K562 (cell line): Measurements from ENCODE around the gene CDKL5. TPM values are rescaled to one million over a fixed set of nuclear protein-coding genes. Genes with fewer than 3 reads are reported as not detected.
A peak's percentile ranks its signal among the peaks of the same experiment; 100 is the strongest.

Experiments
- ATAC-seq: fragments of 200-7000 bp; cut with Tn5 transposase; 3 replicates; pipeline ENCODE4 v1.9.1; 2020; ENCODE audit warnings: moderate library complexity
- BruUV-seq: library from RNA; stranded (reverse); fragments of 400-500 nt; replicated peaks from 2 replicates; lab custom pipeline; 2021; lab: Mats Ljungman, UMichigan
- CTCF ChIA-PET: fragments of 300-600 bp; formaldehyde crosslinking; extraction: SDS; loops from one replicate; lab custom pipeline; 2021; ENCODE audit warnings: low intra/inter-chr PET ratio; lab: Yijun Ruan, JAX
- POLR2A ChIA-PET: fragments of 300-600, 350-650 bp; sonication (Branson Sonifier 250); formaldehyde crosslinking; extraction: SDS; loops from one replicate; lab custom pipeline; 2021; ENCODE audit warnings: antibody characterized with exemption, inconsistent platforms; lab: Yijun Ruan, JAX
- DNase-seq, 4 experiments: peaks; one replicate each; pipeline versions ENCODE4 v3.0.0 to v3.0.0-alpha.2; 2011 to 2018; ENCODE audit warnings: low spot score in 3 of 4, mixed read lengths in 3 of 4; ENCODE audit errors: extremely low read depth in 1 of 4
- FAIRE-seq: peaks from 2 replicates; lab custom pipeline; 2011; peaks lifted over from hg19 to GRCh38; lab: Jason Lieb, UNC
- H2AFZ ChIP-seq: 2 replicates; pipeline ENCODE4 v1.6.0; 2011; ENCODE audit warnings: low read depth, low read length, control low read depth, inconsistent platforms
- H3K27ac ChIP-seq: fragments of 200-600 bp; 3 replicates; pipeline ENCODE4 v1.8.0; 2011; ENCODE audit warnings: low read depth, mild to moderate bottlenecking, control low read depth, inconsistent platforms, low read length, moderate library complexity, mixed read lengths; ENCODE audit errors: extremely low read depth
- H3K27me3 ChIP-seq, 2 experiments: fragments of 300-600 bp in 1 of 2; 2 replicates in 1 of 2; 3 replicates in 1 of 2; pipeline versions ENCODE4 v1.6.0 to v1.8.0; 2011; ENCODE audit warnings: inconsistent platforms in 2 of 2, low read length in 2 of 2, mild to moderate bottlenecking in 1 of 2, mixed read lengths in 1 of 2, moderate library complexity in 1 of 2; ENCODE audit not compliant: control insufficient read depth in 2 of 2, insufficient read depth in 2 of 2
- H3K36me3 ChIP-seq: fragments of 300-600 bp; 3 replicates; pipeline ENCODE4 v1.8.0; 2011; ENCODE audit warnings: mild to moderate bottlenecking, low read length, inconsistent platforms; ENCODE audit not compliant: control insufficient read depth, insufficient read depth
- H3K4me1 ChIP-seq, 2 experiments: fragments of 200-600 bp in 1 of 2; replicated peaks in 1 of 2; 2 replicates in 1 of 2; 3 replicates in 1 of 2; pipeline versions ENCODE4 v1.5.1 to v1.8.0; 2011; ENCODE audit warnings: inconsistent platforms in 2 of 2, low read length in 2 of 2, mild to moderate bottlenecking in 1 of 2, mixed read lengths in 1 of 2, moderate library complexity in 1 of 2; ENCODE audit not compliant: control insufficient read depth in 2 of 2, insufficient read depth in 2 of 2
- H3K4me2 ChIP-seq: 2 replicates; pipeline ENCODE4 v1.6.1; 2011; ENCODE audit warnings: low read length, control low read depth, inconsistent platforms, mixed read lengths; ENCODE audit not compliant: insufficient read depth
- H3K4me3 ChIP-seq: fragments of 200-600 bp; sonication (generic), shearing (Covaris generic); 2 replicates; pipeline ENCODE4 v1.5.1; 2016; ENCODE audit warnings: control low read depth, inconsistent platforms
- H3K79me2 ChIP-seq: fragments of 200-600 bp; 3 replicates; pipeline ENCODE4 v1.8.0; 2011; ENCODE audit warnings: low read length, inconsistent platforms; ENCODE audit not compliant: control insufficient read depth, insufficient read depth
- H3K9ac ChIP-seq, 2 experiments: 2 replicates each; pipeline versions ENCODE4 v1.6.0 to v1.6.1; 2011; ENCODE audit warnings: low read depth in 2 of 2, low read length in 2 of 2, control low read depth in 1 of 2, inconsistent platforms in 1 of 2, mild to moderate bottlenecking in 1 of 2, mixed read lengths in 1 of 2; ENCODE audit not compliant: insufficient read depth in 1 of 2
- H3K9me1 ChIP-seq: one replicate; pipeline ENCODE4 v1.6.0; 2011; ENCODE audit warnings: inconsistent platforms, mild to moderate bottlenecking, low read length, moderate library complexity; ENCODE audit not compliant: control insufficient read depth, insufficient read depth
- H3K9me3 ChIP-seq: replicated peaks from 2 replicates; pipeline ENCODE4 v1.5.1; 2011; ENCODE audit warnings: low read depth, low read length, inconsistent platforms; ENCODE audit not compliant: control insufficient read depth, insufficient read depth
- H4K20me1 ChIP-seq: replicated peaks from 2 replicates; pipeline ENCODE4 v1.6.1; 2011; ENCODE audit warnings: low read length, inconsistent platforms, mixed read lengths; ENCODE audit not compliant: control insufficient read depth, insufficient read depth
- BCOR ChIP-seq: fragments of 450-650 bp; IDR thresholded peaks from 2 replicates; pipeline ENCODE4 v1.6.1; 2016
- HOXB6 ChIP-seq: fragments of 250-450 bp; sonication (Bioruptor Pico); IDR thresholded peaks from 2 replicates; pipeline ENCODE4 v1.5.1; 2022; ENCODE audit warnings: mild to moderate bottlenecking, borderline replicate concordance
- MAFF ChIP-seq: IDR thresholded peaks from 2 replicates; pipeline ENCODE4 v1.6.1; 2012; ENCODE audit warnings: low read length, improper control_type of control experiment
- MEF2A ChIP-seq: IDR thresholded peaks from 2 replicates; pipeline ENCODE4 v1.6.1; 2011; ENCODE audit warnings: low read depth, mild to moderate bottlenecking, low read length, moderate library complexity; ENCODE audit not compliant: control insufficient read depth
- PYGO2 ChIP-seq: fragments of 450-650 bp; IDR thresholded peaks from 2 replicates; pipeline ENCODE4 v1.6.1; 2016; ENCODE audit warnings: mild to moderate bottlenecking, missing genetic modification characterization, moderate library complexity, missing compliant biosample characterization
- RBM25 ChIP-seq: fragments of 200-400 bp; formaldehyde crosslinking; IDR thresholded peaks from 2 replicates; pipeline ENCODE4 v1.6.1; 2018; ENCODE audit warnings: low read length, low read depth, moderate library complexity; ENCODE audit not compliant: severe bottlenecking
- WHSC1 ChIP-seq: IDR thresholded peaks from one replicate; pipeline ENCODE4 v1.6.1; 2012; ENCODE audit warnings: low read length, control low read depth, inconsistent platforms
- WGBS: fragments of 100-300 bp; shearing (Covaris generic); methylation state at CpG from one replicate; pipeline ENCODE4 v1.1.6; 2016; ENCODE audit warnings: low coverage, mixed read lengths; ENCODE audit not compliant: insufficient coverage; ENCODE audit errors: missing lambda C conversion rate; 5-methylcytosine and 5-hydroxymethylcytosine counted together
- in situ Hi-C: fragments of 300-500 bp; cut with MboI; formaldehyde crosslinking; loops from 4 replicates; pipeline ENCODE4 v1.15.0; 2018; ENCODE audit warnings: inconsistent platforms, mixed read lengths
- intact Hi-C: fragments of 100-400 bp; cut with micrococcal nuclease; formaldehyde crosslinking; loops from 2 replicates; pipeline ENCODE4 v1.14.2; 2022
- polyA plus RNA-seq, 8 experiments: library from polyadenylated mRNA; depleted of rRNA in 4 of 8; stranded (reverse) in 5 of 8; unstranded in 3 of 8; fragments of >200 nt; fragmentation: Nextera tagmentation in 2 of 8; fragmentation: Illumina TruSeq in 1 of 8; extraction: Ambion mirVana in 2 of 8; extraction: Trizol in 1 of 8; gene quantifications; 2 replicates each; pipeline versions ENCODE4 v1.2.1 to v1.2.3, GENCODE V29; 2011 to 2014; ENCODE audit warnings: inconsistent platforms in 1 of 8, missing spikeins in 1 of 8
- total RNA-seq, 7 experiments: library from RNA; depleted of rRNA in 6 of 7; stranded (reverse); fragments of >200 nt in 6 of 7; fragmentation: Illumina TruSeq in 2 of 7; extraction: Trizol in 2 of 7; gene quantifications; 2 replicates each; pipeline versions ENCODE4 v1.2.1 to v1.2.3, GENCODE V29; 2011 to 2021; ENCODE audit warnings: low replicate concordance in 1 of 7
- TF ChIP-seq, protein P1 (sequence below): fragments of 450-650 bp; IDR thresholded peaks from 2 replicates; pipeline ENCODE4 v1.6.1; 2017; ENCODE audit warnings: mild to moderate bottlenecking, moderate library complexity
- TF ChIP-seq, protein P2 (sequence below): sonication (generic); formaldehyde crosslinking; IDR thresholded peaks from 2 replicates; pipeline ENCODE4 v1.8.0; 2022; ENCODE audit warnings: missing genetic modification reagents, mild to moderate bottlenecking, moderate library complexity, borderline replicate concordance

CDKL5 gene
- total and polyA plus RNA-seq, 9 of the 15 experiments (the other 6 are each of a cell fraction or from before 2014, with no cell fraction given): under 0.01 to 0.21 (median 0.04) TPM

DNA sequence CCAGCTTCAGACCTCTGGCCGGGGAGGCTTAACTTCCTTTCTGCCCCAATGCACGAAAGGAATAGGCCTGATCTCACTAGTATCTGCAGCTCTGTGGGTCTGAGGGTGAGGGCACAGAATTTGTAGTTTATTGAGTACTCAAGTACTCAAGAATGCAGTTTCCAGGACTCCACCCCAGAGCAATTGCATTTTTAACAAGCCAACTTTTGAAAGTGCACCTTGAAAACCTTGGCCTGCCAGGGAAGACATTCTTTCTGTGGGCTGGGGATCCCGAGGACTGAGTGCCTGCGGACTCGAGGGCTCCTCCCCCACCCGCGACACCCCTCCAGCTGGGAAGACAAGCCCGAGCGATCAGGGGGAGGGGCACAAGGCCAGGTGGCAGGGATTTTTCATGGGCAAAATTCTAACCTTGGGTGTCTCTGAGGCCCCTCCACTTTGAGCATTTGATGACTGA is 224.1 kb downstream of the CDKL5 start (continued):
- TF ChIP-seq, protein P1, sequence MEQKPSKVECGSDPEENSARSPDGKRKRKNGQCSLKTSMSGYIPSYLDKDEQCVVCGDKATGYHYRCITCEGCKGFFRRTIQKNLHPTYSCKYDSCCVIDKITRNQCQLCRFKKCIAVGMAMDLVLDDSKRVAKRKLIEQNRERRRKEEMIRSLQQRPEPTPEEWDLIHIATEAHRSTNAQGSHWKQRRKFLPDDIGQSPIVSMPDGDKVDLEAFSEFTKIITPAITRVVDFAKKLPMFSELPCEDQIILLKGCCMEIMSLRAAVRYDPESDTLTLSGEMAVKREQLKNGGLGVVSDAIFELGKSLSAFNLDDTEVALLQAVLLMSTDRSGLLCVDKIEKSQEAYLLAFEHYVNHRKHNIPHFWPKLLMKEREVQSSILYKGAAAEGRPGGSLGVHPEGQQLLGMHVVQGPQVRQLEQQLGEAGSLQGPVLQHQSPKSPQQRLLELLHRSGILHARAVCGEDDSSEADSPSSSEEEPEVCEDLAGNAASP: no peak

DNA sequence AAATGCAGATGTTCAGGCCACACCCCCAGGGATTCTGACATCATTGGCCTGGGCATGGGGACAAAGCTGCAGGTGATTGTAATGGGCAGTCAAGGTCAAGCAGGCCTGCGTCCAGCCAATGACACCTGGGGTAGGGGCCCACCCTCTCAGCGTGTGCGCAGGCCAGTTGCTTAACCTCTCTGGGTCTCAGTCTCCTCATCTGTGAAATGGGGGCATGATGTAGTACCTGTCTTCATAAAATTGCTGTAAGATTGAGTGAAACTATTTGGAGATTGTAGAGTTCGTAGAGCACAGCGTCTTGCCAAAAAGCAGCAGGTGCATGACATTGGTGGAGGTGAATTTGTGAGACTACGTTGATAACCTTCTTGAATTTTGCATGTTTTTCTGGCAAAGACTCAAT is 225.3 kb downstream of the CDKL5 start:
- Histone ChIP-seq H2AFZ (no peak overlapping the region), H3K36me3 (no peaks in the 10 kb centered on the region), H3K4me2 (no peak overlapping the region), H3K4me3 (no peak overlapping the region), H3K9me1 (no peaks in the 10 kb centered on the region), H4K20me1 (no peaks in the 10 kb centered on the region; the same call in 1 of the 2 replicates), H3K4me1 (no peaks in the 10 kb centered on the region), H3K27me3 (peaks cover 0 to 21% of the 10 kb centered on the region in 2 experiments; a peak in 2 of 5 replicates), H3K79me2 (no peaks in the 10 kb centered on the region), H3K9me3 (no peaks in the 10 kb centered on the region), H3K27ac (no peak overlapping the region), H3K9ac (no peak overlapping the region)
- DNase-seq (no peak), FAIRE-seq (no peak), ATAC-seq (no peak)
- BruUV-seq: no TSS peak
- 0% methylated on average over 4 of the region's 6 CpGs for WGBS
- POLR2A ChIA-PET: no interaction called here
- peak; percentile 28; the same call in 1 of the 2 replicates for TF ChIP-seq BCOR
- TF ChIP-seq PYGO2 (tag): no peak
- TF ChIP-seq HOXB6 (CRISPR knock-in tag): no peak
- peak; percentile 67 for TF ChIP-seq RBM25
- TF ChIP-seq MEF2A: no peak
- TF ChIP-seq, protein P2, sequence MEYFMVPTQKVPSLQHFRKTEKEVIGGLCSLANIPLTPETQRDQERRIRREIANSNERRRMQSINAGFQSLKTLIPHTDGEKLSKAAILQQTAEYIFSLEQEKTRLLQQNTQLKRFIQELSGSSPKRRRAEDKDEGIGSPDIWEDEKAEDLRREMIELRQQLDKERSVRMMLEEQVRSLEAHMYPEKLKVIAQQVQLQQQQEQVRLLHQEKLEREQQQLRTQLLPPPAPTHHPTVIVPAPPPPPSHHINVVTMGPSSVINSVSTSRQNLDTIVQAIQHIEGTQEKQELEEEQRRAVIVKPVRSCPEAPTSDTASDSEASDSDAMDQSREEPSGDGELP (CRISPR knock-in tag): no peak
- no peak for TF ChIP-seq MAFF
- TF ChIP-seq WHSC1: no peak
- CTCF ChIA-PET: no interaction called here
- in situ Hi-C loops (no loop called here), intact Hi-C loops (no loop called here)
